Hematopoietic multipotent progenitor cell treated with erythropoietin and hydrocortisone succinate and interleukin-3 and kit ligand, for 15 days (in vitro differentiated cells): ENCODE measurements around the gene HDAC2.
A peak's percentile ranks its signal among the peaks of the same experiment; 100 is the strongest.
"Not testable (repeated sequence)": the region's sequence is repeated elsewhere in the genome, so short reads cannot be mapped to it uniquely, and the experiment has no call there.

Experiments
- DNase-seq: peaks from one replicate; pipeline ENCODE4 v3.0.0-alpha.2; 2015; ENCODE audit warnings: low spot score

The HDAC2 gene

GRCh38 chr6:113971741-113972140 lies 793 bp upstream of the HDAC2 start:
- peak; percentile 24 for DNase-seq

GRCh38 chr6:113969888-113970804 lies 802 bp downstream of the HDAC2 start:
- peak; percentile 35 for DNase-seq

- no peak for DNase-seq
Observed at GRCh38 chr6:113968472-113968871, 2.5 kb downstream of the HDAC2 start.

GRCh38 chr6:113967777-113968176 lies 3.2 kb downstream of the HDAC2 start:
- DNase-seq: no peak

GRCh38 chr6:113960795-113961194 lies 10.2 kb downstream of the HDAC2 start:
- DNase-seq: no peak

- peak; percentile 54 for DNase-seq
Observed at GRCh38 chr6:113959235-113959634, 11.7 kb downstream of the HDAC2 start.

- DNase-seq: no peak
Observed at GRCh38 chr6:113954653-113955052, 16.3 kb downstream of the HDAC2 start.

GRCh38 chr6:113953346-113953745 lies 17.6 kb downstream of the HDAC2 start:
- no peak for DNase-seq

- DNase-seq: no peak
Observed at GRCh38 chr6:113949499-113949898, 21.4 kb downstream of the HDAC2 start.

GRCh38 chr6:113944701-113945100 lies 26.2 kb downstream of the HDAC2 start:
- no peak for DNase-seq

GRCh38 chr6:113939825-113940224 lies 31.1 kb downstream of the HDAC2 start:
- no peak for DNase-seq

- DNase-seq: peak; percentile 63
Observed at GRCh38 chr6:113936093-113936934, 34.6 kb downstream of the HDAC2 start.

- DNase-seq: no peak
Observed at GRCh38 chr6:113934101-113934500, 36.8 kb downstream of the HDAC2 start.

GRCh38 chr6:113931907-113932306 lies 39.0 kb downstream of the HDAC2 start:
- DNase-seq: not testable (repeated sequence)

GRCh38 chr6:113930183-113930582 lies 40.8 kb downstream of the HDAC2 start:
- no peak for DNase-seq

GRCh38 chr6:113927001-113927400 lies 43.9 kb downstream of the HDAC2 start:
- no peak for DNase-seq

GRCh38 chr6:113925378-113925777 lies 45.6 kb downstream of the HDAC2 start:
- DNase-seq: no peak

GRCh38 chr6:113924312-113924723 lies 46.6 kb downstream of the HDAC2 start:
- DNase-seq: no peak

- DNase-seq: no peak
Observed at GRCh38 chr6:113923526-113923925, 47.4 kb downstream of the HDAC2 start.

- no peak for DNase-seq
Observed at GRCh38 chr6:113921299-113921904, 49.5 kb downstream of the HDAC2 start.

- DNase-seq: no peak
Observed at GRCh38 chr6:113920663-113921267, 50.2 kb downstream of the HDAC2 start.

- not testable (repeated sequence) for DNase-seq
Observed at GRCh38 chr6:113910285-113910684, 60.7 kb downstream of the HDAC2 start.
